MM.1S (cell line): Measurements from ENCODE around the gene CHI3L1.

Source experiments
- DNase-seq: peaks from one replicate; pipeline ENCODE4 v3.0.0-alpha.2; 2015
- H2AFZ ChIP-seq: fragments of 300-600 bp; sonication (generic); 2 replicates; pipeline ENCODE4 v1.6.0; 2016; ENCODE audit warnings: antibody characterized with exemption, low read length
- H3F3A ChIP-seq: fragments of 300-600 bp; sonication (generic); 2 replicates; pipeline ENCODE4 v1.6.1; 2016; ENCODE audit warnings: mild to moderate bottlenecking, antibody characterized with exemption, low read length, moderate library complexity, mixed read lengths; ENCODE audit not compliant: insufficient read depth
- H3K27ac ChIP-seq: fragments of 300-600 bp; sonication (generic); 2 replicates; pipeline ENCODE4 v1.5.1; 2016; ENCODE audit warnings: mild to moderate bottlenecking, low read length
- H3K27me3 ChIP-seq: fragments of 300-600 bp; sonication (generic); replicated peaks from 2 replicates; pipeline ENCODE4 v1.6.0; 2016; ENCODE audit warnings: low read length; ENCODE audit not compliant: insufficient read depth
- H3K36me3 ChIP-seq: fragments of 300-600 bp; sonication (generic); replicated peaks from 2 replicates; pipeline ENCODE4 v1.6.1; 2016; ENCODE audit warnings: mild to moderate bottlenecking, low read length, mixed read lengths; ENCODE audit not compliant: insufficient read depth
- H3K4me1 ChIP-seq: fragments of 300-600 bp; sonication (generic); 2 replicates; pipeline ENCODE4 v1.6.1; 2016; ENCODE audit warnings: low read length, mixed read lengths
- H3K4me2 ChIP-seq: fragments of 300-600 bp; sonication (generic); 2 replicates; pipeline ENCODE4 v1.6.0; 2016; ENCODE audit warnings: low read depth, low read length
- H3K4me3 ChIP-seq: fragments of 300-600 bp; sonication (generic); 2 replicates; pipeline ENCODE4 v1.5.1; 2016; ENCODE audit warnings: low read length, mixed read lengths
- H3K79me2 ChIP-seq: fragments of 300-600 bp; sonication (generic); 2 replicates; pipeline ENCODE4 v1.6.1; 2016; ENCODE audit warnings: mixed run types, low read length, mixed read lengths
- H3K9ac ChIP-seq: fragments of 300-600 bp; sonication (generic); 2 replicates; pipeline ENCODE4 v1.6.1; 2016; ENCODE audit warnings: low read length, mixed read lengths
- H3K9me2 ChIP-seq: fragments of 300-600 bp; sonication (generic); replicated peaks from 2 replicates; pipeline ENCODE4 v1.6.1; 2016; ENCODE audit warnings: mild to moderate bottlenecking, low read length, mixed read lengths; ENCODE audit not compliant: insufficient read depth
- H3K9me3 ChIP-seq: fragments of 300-600 bp; sonication (generic); replicated peaks from 2 replicates; pipeline ENCODE4 v1.6.1; 2016; ENCODE audit warnings: mild to moderate bottlenecking, low read length, mixed read lengths; ENCODE audit not compliant: insufficient read depth
- H4K20me1 ChIP-seq: fragments of 300-600 bp; sonication (generic); 2 replicates; pipeline ENCODE4 v1.6.1; 2016; ENCODE audit warnings: mild to moderate bottlenecking, low read length, moderate library complexity, mixed read lengths; ENCODE audit not compliant: insufficient read depth
- CTCF ChIP-seq: fragments of 300-600 bp; sonication (generic); IDR thresholded peaks from 2 replicates; pipeline ENCODE4 v1.5.1; 2016; ENCODE audit warnings: antibody characterized with exemption, low read length, mixed read lengths
- EZH2 ChIP-seq: fragments of 300-600 bp; sonication (generic); optimal IDR thresholded peaks from 2 replicates; pipeline ENCODE3; 2017; ENCODE audit warnings: low read depth, mild to moderate bottlenecking, antibody characterized with exemption, low read length, mixed read lengths
- EZH2phosphoT487 ChIP-seq: fragments of 300-600 bp; sonication (generic); IDR thresholded peaks from 2 replicates; pipeline ENCODE4 v1.6.1; 2018; ENCODE audit warnings: antibody characterized with exemption, low read length

CHI3L1 gene

GRCh38 chr1:203140743-203141520 lies 45.6 kb downstream of the CHI3L1 start:
- H3K4me2 ChIP-seq, result no peak overlapping the region

GRCh38 chr1:203139976-203140475 lies 46.5 kb downstream of the CHI3L1 start:
- Histone ChIP-seq H3K4me1 (no peaks in the 10 kb centered on the region), H3K9ac (no peak overlapping the region)

More at GRCh38 chr1:203140743-203141520, 45.6 kb downstream of the CHI3L1 start:
- no peaks in the 10 kb centered on the region for H3K79me2 ChIP-seq
- DNase-seq, result no peak
- no peak overlapping the region for H3K9ac ChIP-seq
- H3K4me1 ChIP-seq, result no peaks in the 10 kb centered on the region
- no peak overlapping the region for H3K4me3 ChIP-seq
- no peaks in the 10 kb centered on the region for H3K9me3 ChIP-seq
- no peaks in the 10 kb centered on the region for H4K20me1 ChIP-seq
- no peak for TF ChIP-seq EZH2phosphoT487
- TF ChIP-seq CTCF, result no peak
- TF ChIP-seq EZH2, result no peak
- no peaks in the 10 kb centered on the region for H3K27me3 ChIP-seq
- no peaks in the 10 kb centered on the region for H3K36me3 ChIP-seq
- H3F3A ChIP-seq, result no peaks in the 10 kb centered on the region
- H3K9me2 ChIP-seq, result no peaks in the 10 kb centered on the region
- no peak overlapping the region for H2AFZ ChIP-seq
- H3K27ac ChIP-seq, result no peak overlapping the region

GRCh38 chr1:203138066-203138465 lies 48.4 kb downstream of the CHI3L1 start:
- Histone ChIP-seq H4K20me1 (no peaks in the 10 kb centered on the region), H3K4me1 (no peaks in the 10 kb centered on the region), H3K9me2 (no peaks in the 10 kb centered on the region), H3K79me2 (no peaks in the 10 kb centered on the region), H3K27ac (no peak overlapping the region), H3K9ac (no peak overlapping the region), H2AFZ (no peak overlapping the region), H3K4me3 (no peak overlapping the region), H3K4me2 (no peak overlapping the region), H3K27me3 (no peaks in the 10 kb centered on the region), H3K36me3 (no peaks in the 10 kb centered on the region), H3F3A (no peaks in the 10 kb centered on the region), H3K9me3 (no peaks in the 10 kb centered on the region)
- no peak for DNase-seq
- TF ChIP-seq EZH2phosphoT487 (no peak), EZH2 (no peak), CTCF (no peak)

More at GRCh38 chr1:203139976-203140475, 46.5 kb downstream of the CHI3L1 start:
- no peaks in the 10 kb centered on the region for H4K20me1 ChIP-seq
- no peak overlapping the region for H2AFZ ChIP-seq
- H3K36me3 ChIP-seq, result no peaks in the 10 kb centered on the region
- H3K9me2 ChIP-seq, result no peaks in the 10 kb centered on the region
- no peak for DNase-seq
- no peaks in the 10 kb centered on the region for H3K79me2 ChIP-seq
- no peak overlapping the region for H3K4me3 ChIP-seq
- no peak overlapping the region for H3K4me2 ChIP-seq
- no peak overlapping the region for H3K27ac ChIP-seq
- no peaks in the 10 kb centered on the region for H3F3A ChIP-seq
- no peaks in the 10 kb centered on the region for H3K27me3 ChIP-seq
- H3K9me3 ChIP-seq, result no peaks in the 10 kb centered on the region
- TF ChIP-seq EZH2phosphoT487 (no peak), CTCF (no peak), EZH2 (no peak)
